HepG2 (cell line): ENCODE data around the gene GATD1. TPM values are rescaled to one million over a fixed set of nuclear protein-coding genes. Genes with fewer than 3 reads are reported as not detected.

ENCODE experiments used
- ATAC-seq: fragments of 200-7000 bp; cut with Tn5 transposase; 3 replicates; pipeline ENCODE4 v1.9.1; 2020; ENCODE audit warnings: mild to moderate bottlenecking, moderate library complexity
- BruUV-seq: library from RNA; stranded (reverse); fragments of 400-500 nt; replicated peaks from 2 replicates; lab custom pipeline; 2021; lab: Mats Ljungman, UMichigan
- CTCF ChIA-PET: fragments of 300-600 bp; formaldehyde crosslinking; extraction: SDS; loops from one replicate; lab custom pipeline; 2021; ENCODE audit warnings: low total read pairs, inconsistent platforms, low intra/inter-chr PET ratio; lab: Yijun Ruan, JAX
- POLR2A ChIA-PET: fragments of 350-600 bp; sonication (Branson Sonifier 250); formaldehyde crosslinking; loops from one replicate; lab custom pipeline; 2020; ENCODE audit warnings: antibody characterized with exemption, inconsistent platforms; lab: Yijun Ruan, JAX
- DNase-seq: peaks from one replicate; pipeline ENCODE4 v3.0.0-alpha.2; 2015; ENCODE audit warnings: low spot score
- FAIRE-seq: peaks from 3 replicates; lab custom pipeline; 2011; peaks lifted over from hg19 to GRCh38; lab: Jason Lieb, UNC
- H2AFZ ChIP-seq: one replicate; pipeline ENCODE4 v1.6.1; 2011; ENCODE audit warnings: low read length, inconsistent platforms
- H3K27ac ChIP-seq: fragments of 300-600 bp; 3 replicates; pipeline ENCODE4 v1.8.0; 2011; ENCODE audit warnings: mixed run types, mild to moderate bottlenecking, mixed read lengths, low read length, inconsistent platforms; ENCODE audit not compliant: insufficient read depth; ENCODE audit errors: extremely low read length
- H3K27me3 ChIP-seq, 2 experiments: fragments of 200-600 bp in 1 of 2; 2 replicates in 1 of 2; 3 replicates in 1 of 2; pipeline versions ENCODE4 v1.6.0 to v1.8.0; 2011; ENCODE audit warnings: low read length in 2 of 2, mild to moderate bottlenecking in 2 of 2, moderate library complexity in 2 of 2, inconsistent platforms in 1 of 2; ENCODE audit not compliant: insufficient read depth in 2 of 2, control insufficient read depth in 1 of 2
- H3K36me3 ChIP-seq, 2 experiments: fragments of 200-600 bp in 1 of 2; replicated peaks in 1 of 2; 2 replicates in 1 of 2; 3 replicates in 1 of 2; pipeline versions ENCODE4 v1.5.1 to v1.8.0; 2011; ENCODE audit warnings: low read length in 2 of 2, inconsistent platforms in 1 of 2; ENCODE audit not compliant: insufficient read depth in 2 of 2, control insufficient read depth in 1 of 2
- H3K4me1 ChIP-seq: 2 replicates; pipeline ENCODE4 v1.5.1; 2012; ENCODE audit warnings: low read length, inconsistent platforms; ENCODE audit not compliant: insufficient read depth
- H3K4me2 ChIP-seq: 2 replicates; pipeline ENCODE4 v1.6.0; 2011; ENCODE audit warnings: low read depth, low read length, inconsistent platforms
- H3K4me3 ChIP-seq, 3 experiments: fragments of 200-600 bp in 1 of 3; sonication (generic), shearing (Covaris generic) in 1 of 3; replicated peaks in 1 of 3; 2 replicates each; pipeline ENCODE4 v1.5.1; 2011 to 2016; ENCODE audit warnings: low read length in 3 of 3, inconsistent platforms in 2 of 3, low read depth in 2 of 3, mild to moderate bottlenecking in 2 of 3, control low read depth in 1 of 3, mixed read lengths in 1 of 3; ENCODE audit not compliant: insufficient read depth in 1 of 3
- H3K79me2 ChIP-seq: one replicate; pipeline ENCODE4 v1.6.1; 2011; ENCODE audit warnings: low read length, inconsistent platforms; ENCODE audit not compliant: insufficient read depth
- H3K9ac ChIP-seq: 2 replicates; pipeline ENCODE4 v1.6.0; 2011; ENCODE audit warnings: mild to moderate bottlenecking, low read depth, low read length, inconsistent platforms; ENCODE audit not compliant: insufficient read depth
- H3K9me3 ChIP-seq: 2 replicates; pipeline ENCODE4 v1.5.1; 2012; ENCODE audit warnings: mild to moderate bottlenecking, low read length
- H4K20me1 ChIP-seq: 2 replicates; pipeline ENCODE4 v1.6.0; 2011; ENCODE audit warnings: inconsistent platforms, mild to moderate bottlenecking, low read length, moderate library complexity; ENCODE audit not compliant: insufficient read depth
- AGO2 ChIP-seq: fragments of 200-400 bp; formaldehyde crosslinking; optimal IDR thresholded peaks from 2 replicates; pipeline ENCODE3; 2017; ENCODE audit warnings: mild to moderate bottlenecking, low read depth, low read length, moderate library complexity
- ARID2 ChIP-seq: sonication (generic); formaldehyde crosslinking; IDR thresholded peaks from 2 replicates; pipeline ENCODE4 v1.8.1; 2022; ENCODE audit warnings: mild to moderate bottlenecking, missing genetic modification reagents, borderline replicate concordance
- CBX5 ChIP-seq: sonication (generic); formaldehyde crosslinking; IDR thresholded peaks from 2 replicates; pipeline ENCODE4 v1.4.0; 2020; ENCODE audit warnings: missing genetic modification reagents, borderline replicate concordance
- CCAR2 ChIP-seq: fragments of 200-400 bp; formaldehyde crosslinking; optimal IDR thresholded peaks from 2 replicates; pipeline ENCODE3; 2018; ENCODE audit warnings: low read depth, mild to moderate bottlenecking, low read length, moderate library complexity
- GABPA ChIP-seq, 2 experiments: IDR thresholded peaks; 2 replicates each; pipeline ENCODE4 v1.6.1; 2011 to 2016; ENCODE audit warnings: low read depth in 2 of 2, low read length in 1 of 2, missing biosample characterization in 1 of 2, missing genetic modification characterization in 1 of 2
- GABPB1 ChIP-seq: IDR thresholded peaks from 2 replicates; pipeline ENCODE4 v1.6.1; 2016; ENCODE audit warnings: mild to moderate bottlenecking, missing genetic modification reagents, moderate library complexity, missing compliant biosample characterization
- HIC2 ChIP-seq: sonication (generic); formaldehyde crosslinking; IDR thresholded peaks from 2 replicates; pipeline ENCODE4 v1.9.0; 2022; ENCODE audit warnings: low read depth, missing genetic modification reagents
- HNRNPL ChIP-seq: fragments of 200-400 bp; formaldehyde crosslinking; IDR thresholded peaks from 2 replicates; pipeline ENCODE4 v1.6.1; 2017; ENCODE audit warnings: mild to moderate bottlenecking, low read depth, low read length
- JUND ChIP-seq: sonication (generic); formaldehyde crosslinking; IDR thresholded peaks from 2 replicates; pipeline ENCODE4 v1.8.0; 2022; ENCODE audit warnings: mild to moderate bottlenecking, missing genetic modification reagents
- KAT2B ChIP-seq: fragments of 150-350 bp; IDR thresholded peaks from 2 replicates; pipeline ENCODE4 v1.6.1; 2014; ENCODE audit warnings: low read depth, low read length, borderline replicate concordance
- KAT8 ChIP-seq: IDR thresholded peaks from 2 replicates; pipeline ENCODE4 v1.6.1; 2016; ENCODE audit warnings: missing genetic modification reagents, missing compliant biosample characterization
- KLF9 ChIP-seq: IDR thresholded peaks from 2 replicates; pipeline ENCODE4 v1.6.1; 2016; ENCODE audit warnings: low read depth
- MED8 ChIP-seq: sonication (generic); formaldehyde crosslinking; IDR thresholded peaks from 2 replicates; pipeline ENCODE4 v1.8.1; 2023; ENCODE audit warnings: mild to moderate bottlenecking, missing genetic modification reagents; ENCODE audit not compliant: insufficient replicate concordance
- MXI1 ChIP-seq: IDR thresholded peaks from 3 replicates; pipeline ENCODE4 v1.6.1; 2012; ENCODE audit warnings: low read depth, low read length, inconsistent platforms, borderline replicate concordance
- NR0B2 ChIP-seq: sonication (generic); formaldehyde crosslinking; IDR thresholded peaks from 2 replicates; pipeline ENCODE4 v1.4.0; 2020; ENCODE audit warnings: mild to moderate bottlenecking, missing genetic modification reagents
- PHF8 ChIP-seq: sonication (generic); formaldehyde crosslinking; IDR thresholded peaks from 2 replicates; pipeline ENCODE4 v1.5.0; 2020; ENCODE audit warnings: missing genetic modification reagents
- SP1 ChIP-seq, 2 experiments: fragments of 450-650 bp in 1 of 2; sonication (generic) in 1 of 2; formaldehyde crosslinking in 1 of 2; IDR thresholded peaks; 2 replicates each; pipeline versions ENCODE4 v1.4.0 to v1.6.1; 2016 to 2020; ENCODE audit warnings: missing genetic modification reagents in 1 of 2
- SRY ChIP-seq: sonication (generic); formaldehyde crosslinking; IDR thresholded peaks from 2 replicates; pipeline ENCODE4 v1.8.0; 2022; ENCODE audit warnings: mild to moderate bottlenecking, missing genetic modification reagents
- ZFY ChIP-seq: sonication (generic); formaldehyde crosslinking; IDR thresholded peaks from 2 replicates; pipeline ENCODE4 v1.4.0; 2020; ENCODE audit warnings: missing genetic modification reagents
- ZNF468 ChIP-seq: sonication (generic); formaldehyde crosslinking; IDR thresholded peaks from 2 replicates; pipeline ENCODE4 v1.8.0; 2022; ENCODE audit warnings: mild to moderate bottlenecking, moderate library complexity, missing genetic modification reagents
- ZNF850 ChIP-seq: sonication (generic); formaldehyde crosslinking; conservative IDR thresholded peaks from 2 replicates; pipeline ENCODE4 v1.9.0; 2021; ENCODE audit warnings: mild to moderate bottlenecking, missing genetic modification reagents
- ZZZ3 ChIP-seq: sonication (generic); formaldehyde crosslinking; IDR thresholded peaks from 2 replicates; pipeline ENCODE4 v1.4.0; 2020; ENCODE audit warnings: missing genetic modification reagents, mild to moderate bottlenecking, borderline replicate concordance
- WGBS: methylation state at CpG from one replicate; pipeline ENCODE4 v1.1.6; 2017; ENCODE audit warnings: low lambda C conversion rate; 5-methylcytosine and 5-hydroxymethylcytosine counted together
- in situ Hi-C: cut with HindIII; loops from 2 replicates; pipeline ENCODE4 v1.10.0; 2017; ENCODE audit warnings: low pct_unique_long_range_greater_than_20kb; ENCODE audit not compliant: extremely low pct_ligation_motif_present
- intact Hi-C: fragments of 100-400 bp; cut with micrococcal nuclease; formaldehyde crosslinking; loops from one replicate; pipeline ENCODE4 v1.10.0; 2022; ENCODE audit not compliant: unreplicated experiment
- polyA plus RNA-seq, 8 experiments: library from polyadenylated mRNA; depleted of rRNA in 3 of 8; stranded (reverse) in 7 of 8; unstranded in 1 of 8; fragments of >200 nt; fragmentation: Illumina TruSeq in 4 of 8; extraction: Trizol in 4 of 8; gene quantifications; 2 replicates each; pipeline versions ENCODE4 v1.2.1 to v1.2.3, GENCODE V29; 2011 to 2016; ENCODE audit warnings: low read depth in 4 of 8, missing spikeins in 1 of 8, mixed read lengths in 1 of 8; ENCODE audit not compliant: insufficient read depth in 1 of 8
- total RNA-seq, 5 experiments: library from RNA; depleted of rRNA; stranded (reverse); fragments of >200 nt; fragmentation: Illumina TruSeq; extraction: Trizol; gene quantifications; 2 replicates each; pipeline ENCODE4 v1.2.3, GENCODE V29; 2016; ENCODE audit warnings: low read depth in 1 of 5

The GATD1 gene
- total and polyA plus RNA-seq, 2 of the 13 experiments (the other 11 are each of a cell fraction or from before 2014, with no cell fraction given), result 31.3 to 60.5 TPM

- H3K9me3 ChIP-seq, result no peaks in the 10 kb centered on the region
- H3K27ac ChIP-seq, result peak overlapping the region; percentile 92
- ATAC-seq, result peak; percentile 32
- peaks cover 20% of the 10 kb centered on the region for H4K20me1 ChIP-seq
- WGBS, result 44% methylated on average over 3 of the region's 11 CpGs
- H3K9ac ChIP-seq, result peak overlapping the region; percentile 92
- peaks cover 35% of the 10 kb centered on the region for H3K4me1 ChIP-seq
- POLR2A ChIA-PET, result interaction anchor here (1.6 to 9.2 kb wide), 10 partner anchors 8 to 245 kb away, joined by 8 to 264 read pairs (median 24); partner anchors contain the start of genes CD151, CRACR2B, EPS8L2 and PHRF1
- FAIRE-seq, result peak; percentile 8
- peak overlapping the region; percentile 80 to 98 (median 94) for H3K4me3 ChIP-seq
- no peaks in the 10 kb centered on the region; a peak in 1 of 5 replicates for H3K27me3 ChIP-seq
- H3K36me3 ChIP-seq, result peaks cover 8 to 22% of the 10 kb centered on the region in 2 experiments; a peak in 4 of 5 replicates
- intact Hi-C loops (no loop called here), in situ Hi-C loops (no loop called here)
- no TSS peak for BruUV-seq
- peak overlapping the region; percentile 98 for H3K4me2 ChIP-seq
- CTCF ChIA-PET, result no interaction called here
- H3K79me2 ChIP-seq, result peaks cover 20% of the 10 kb centered on the region
- H2AFZ ChIP-seq, result no peak overlapping the region
- peak; percentile 70 for DNase-seq
- TF ChIP-seq NR0B2 (CRISPR knock-in tag) (0 out of 2 replicates have a peak, but pooled peaks have one; percentile 2), SRY (CRISPR knock-in tag) (no peak), CCAR2 (no peak), KAT8 (CRISPR knock-in tag) (no peak), HNRNPL (peak; percentile 93), GABPA (IDR thresholded peaks at IDR 0.05; ENCODE audit: low read depth, low read length) (no peak), GABPA (CRISPR knock-in tag; IDR thresholded peaks at IDR 0.05; ENCODE audit: low read depth) (no peak), PHF8 (CRISPR knock-in tag) (no peak), ZNF468 (no peak), MXI1 (peak; percentile 72; the same call in 1 of the 3 replicates), ZZZ3 (CRISPR knock-in tag) (no peak), ARID2 (CRISPR knock-in tag) (no peak), ZNF850 (CRISPR knock-in tag) (no peak), HIC2 (CRISPR knock-in tag) (peak; percentile 98), KAT2B (no peak), MED8 (CRISPR knock-in tag) (no peak), GABPB1 (CRISPR knock-in tag) (0 out of 2 replicates have a peak, but pooled peaks have one; percentile 28), CBX5 (no peak; the same call in 1 of the 2 replicates), SP1 (IDR thresholded peaks at IDR 0.05) (no peak), SP1 (CRISPR knock-in tag; IDR thresholded peaks at IDR 0.05) (0 out of 2 replicates have a peak, but pooled peaks have one; percentile 21), AGO2 (peak; percentile 75), ZFY (0 out of 2 replicates have a peak, but pooled peaks have one; percentile 12), JUND (CRISPR knock-in tag) (0 out of 2 replicates have a peak, but pooled peaks have one; percentile 38), KLF9 (no peak)
Measured at GRCh38 chr11:820655-821511, 43.6 kb upstream of the GATD1 start.
